Mesenchymal stem cell (in vitro differentiated cells and primary cell): ENCODE results near the gene APP.

Source experiments
- DNase-seq: peaks from one replicate; pipeline ENCODE4 v3.0.0-alpha.2; 2013
- H2AFZ ChIP-seq: one replicate; pipeline ENCODE4 v1.6.1; 2013; ENCODE audit warnings: low read depth, mild to moderate bottlenecking, control low read depth, inconsistent platforms, low read length, moderate library complexity
- H2AK5ac ChIP-seq: 2 replicates; pipeline ENCODE4 v1.6.1; 2013; ENCODE audit warnings: low read length, moderate library complexity, mild to moderate bottlenecking, inconsistent platforms; ENCODE audit not compliant: severe bottlenecking
- H2BK120ac ChIP-seq: one replicate; pipeline ENCODE4 v1.6.1; 2013; ENCODE audit warnings: low read depth, mild to moderate bottlenecking, inconsistent platforms, low read length, moderate library complexity
- H2BK12ac ChIP-seq, 2 experiments: one replicate each; pipeline ENCODE4 v1.6.1; 2013; ENCODE audit warnings: inconsistent platforms in 2 of 2, low read length in 2 of 2, mild to moderate bottlenecking in 2 of 2, moderate library complexity in 2 of 2, control low read depth in 1 of 2
- H2BK15ac ChIP-seq: one replicate; pipeline ENCODE4 v1.6.1; 2013; ENCODE audit warnings: mild to moderate bottlenecking, low read depth, inconsistent platforms; ENCODE audit not compliant: poor library complexity, severe bottlenecking
- H2BK5ac ChIP-seq: 2 replicates; pipeline ENCODE4 v1.6.1; 2013; ENCODE audit warnings: low read depth, mild to moderate bottlenecking, low read length, control low read depth, inconsistent platforms; ENCODE audit not compliant: poor library complexity, severe bottlenecking
- H3K14ac ChIP-seq, 2 experiments: one replicate each; pipeline ENCODE4 v1.6.1; 2013; ENCODE audit warnings: inconsistent platforms in 2 of 2, low read length in 2 of 2, control low read depth in 1 of 2, mild to moderate bottlenecking in 1 of 2, moderate library complexity in 1 of 2
- H3K18ac ChIP-seq, 2 experiments: one replicate each; pipeline ENCODE4 v1.6.1; 2013; ENCODE audit warnings: inconsistent platforms in 2 of 2, low read length in 2 of 2, control low read depth in 1 of 2, low read depth in 1 of 2, mild to moderate bottlenecking in 1 of 2
- H3K23ac ChIP-seq, 2 experiments: one replicate each; pipeline ENCODE4 v1.6.1; 2013; ENCODE audit warnings: inconsistent platforms in 2 of 2, low read length in 2 of 2, mild to moderate bottlenecking in 2 of 2, moderate library complexity in 2 of 2, control low read depth in 1 of 2
- H3K27ac ChIP-seq: 2 replicates; pipeline ENCODE4 v1.5.1; 2013; ENCODE audit warnings: mild to moderate bottlenecking, moderate library complexity, low read length, control low read depth, inconsistent platforms; ENCODE audit not compliant: poor library complexity, severe bottlenecking
- H3K27me3 ChIP-seq, 2 experiments: 2 replicates each; pipeline versions ENCODE4 v1.6.1 to v1.7.0; 2013; ENCODE audit warnings: low read length in 2 of 2, mild to moderate bottlenecking in 2 of 2, moderate library complexity in 2 of 2, control low read depth in 1 of 2, inconsistent platforms in 1 of 2; ENCODE audit not compliant: control insufficient read depth in 1 of 2, insufficient read depth in 1 of 2
- H3K36me3 ChIP-seq, 2 experiments: 2 replicates each; pipeline versions ENCODE4 v1.6.1 to v1.7.0; 2013; ENCODE audit warnings: low read length in 2 of 2, control low read depth in 1 of 2, inconsistent platforms in 1 of 2, low read depth in 1 of 2, mild to moderate bottlenecking in 1 of 2; ENCODE audit not compliant: insufficient read depth in 2 of 2, control insufficient read depth in 1 of 2
- H3K4ac ChIP-seq, 2 experiments: one replicate each; pipeline ENCODE4 v1.6.1; 2013; ENCODE audit warnings: inconsistent platforms in 2 of 2, low read length in 2 of 2, mild to moderate bottlenecking in 2 of 2, moderate library complexity in 2 of 2, control low read depth in 1 of 2, low read depth in 1 of 2
- H3K4me1 ChIP-seq: 2 replicates; pipeline ENCODE4 v1.6.1; 2013; ENCODE audit warnings: low read depth, low read length, control low read depth; ENCODE audit not compliant: control insufficient read depth, insufficient read depth
- H3K4me2 ChIP-seq: 2 replicates; pipeline ENCODE4 v1.6.1; 2013; ENCODE audit warnings: low read length, mild to moderate bottlenecking, inconsistent platforms; ENCODE audit not compliant: poor library complexity, severe bottlenecking
- H3K4me3 ChIP-seq, 2 experiments: 2 replicates each; pipeline versions ENCODE4 v1.5.1 to v1.7.0; 2013; ENCODE audit warnings: low read length in 2 of 2, mild to moderate bottlenecking in 2 of 2, control low read depth in 1 of 2, low read depth in 1 of 2; ENCODE audit not compliant: insufficient read depth in 1 of 2
- H3K79me1 ChIP-seq: replicated peaks from 2 replicates; pipeline ENCODE4 v1.6.1; 2013; ENCODE audit warnings: mild to moderate bottlenecking, control low read depth, low read length, inconsistent platforms; ENCODE audit not compliant: poor library complexity, severe bottlenecking
- H3K9ac ChIP-seq: 2 replicates; pipeline ENCODE4 v1.7.0; 2013; ENCODE audit warnings: mild to moderate bottlenecking, low read length, moderate library complexity
- H3K9me3 ChIP-seq: 2 replicates; pipeline ENCODE4 v1.7.0; 2013; ENCODE audit warnings: mild to moderate bottlenecking, low read length; ENCODE audit not compliant: control insufficient read depth
- H4K8ac ChIP-seq: one replicate; pipeline ENCODE4 v1.6.1; 2013; ENCODE audit warnings: inconsistent platforms, mild to moderate bottlenecking, low read length, moderate library complexity
- H4K91ac ChIP-seq: one replicate; pipeline ENCODE4 v1.6.1; 2013; ENCODE audit warnings: mild to moderate bottlenecking, low read length, inconsistent platforms
- WGBS: methylation state at CpG from one replicate; pipeline ENCODE4 v1.1.7; 2013; ENCODE audit warnings: mixed read lengths; 5-methylcytosine and 5-hydroxymethylcytosine counted together

APP gene

GRCh38 chr21:26072666-26073615, 97.6 kb downstream of the APP start:
- Histone ChIP-seq H3K79me1 (peaks cover 8% of the 10 kb centered on the region), H3K36me3 (peaks cover 0 to 12% of the 10 kb centered on the region in 2 experiments), H3K4me3 (no peak overlapping the region), H2BK5ac (no peak overlapping the region), H4K8ac (no peak overlapping the region), H3K4ac (peak overlapping the region in 1 of 2 experiments; percentile 19), H4K91ac (no peak overlapping the region), H3K14ac (no peak overlapping the region), H2BK12ac (no peak overlapping the region), H3K4me1 (peaks cover 5% of the 10 kb centered on the region), H2AK5ac (peak overlapping the region; percentile 37), H3K27me3 (no peaks in the 10 kb centered on the region), H2AFZ (no peak overlapping the region), H2BK120ac (no peak overlapping the region), H3K27ac (peak overlapping the region; percentile 70), H3K4me2 (no peak overlapping the region), H3K23ac (no peak overlapping the region), H3K9me3 (no peaks in the 10 kb centered on the region), H3K18ac (peak overlapping the region in 1 of 2 experiments; percentile 31), H3K9ac (no peak overlapping the region), H2BK15ac (no peak overlapping the region)
- DNase-seq = peak; percentile 85
- 76% methylated on average over 8 of the region's 9 CpGs for WGBS

GRCh38 chr21:26070822-26071425, 99.6 kb downstream of the APP start:
- Histone ChIP-seq H3K9ac (peak overlapping the region; percentile 82), H4K91ac (no peak overlapping the region), H3K27ac (peak overlapping the region; percentile 76), H3K4me3 (peak overlapping the region in 1 of 2 experiments; percentile 70), H3K14ac (no peak overlapping the region), H2AFZ (no peak overlapping the region), H3K27me3 (no peaks in the 10 kb centered on the region), H3K36me3 (peaks cover 0 to 5% of the 10 kb centered on the region in 2 experiments), H3K4me1 (peaks cover 5% of the 10 kb centered on the region), H3K9me3 (no peaks in the 10 kb centered on the region), H3K79me1 (peaks cover 7% of the 10 kb centered on the region), H3K23ac (no peak overlapping the region), H2AK5ac (no peak overlapping the region), H3K18ac (no peak overlapping the region), H3K4ac (no peak overlapping the region), H2BK15ac (no peak overlapping the region), H4K8ac (no peak overlapping the region), H2BK120ac (no peak overlapping the region), H2BK5ac (peak overlapping the region; percentile 12), H3K4me2 (peak overlapping the region; percentile 49), H2BK12ac (no peak overlapping the region)
- DNase-seq = peak; percentile 85
- 10% methylated on average over 8 of the region's 8 CpGs for WGBS

- Histone ChIP-seq H3K4me2 (no peak overlapping the region), H3K14ac (no peak overlapping the region), H2AFZ (no peak overlapping the region), H3K79me1 (peaks cover 8% of the 10 kb centered on the region), H3K27ac (no peak overlapping the region), H3K36me3 (peaks cover 0 to 5% of the 10 kb centered on the region in 2 experiments), H3K9me3 (no peaks in the 10 kb centered on the region), H3K4me3 (no peak overlapping the region), H3K27me3 (no peaks in the 10 kb centered on the region), H3K18ac (no peak overlapping the region), H2BK12ac (no peak overlapping the region), H3K23ac (no peak overlapping the region), H3K9ac (peak overlapping the region; percentile 82), H4K91ac (no peak overlapping the region), H4K8ac (no peak overlapping the region), H2BK5ac (no peak overlapping the region), H2BK15ac (no peak overlapping the region), H2AK5ac (no peak overlapping the region), H3K4me1 (peaks cover 5% of the 10 kb centered on the region), H3K4ac (no peak overlapping the region), H2BK120ac (no peak overlapping the region)
- WGBS = 57% methylated on average over 1 of the region's 2 CpGs
- no peak for DNase-seq
Observed at GRCh38 chr21:26070121-26070520, 100.4 kb downstream of the APP start.

- no peak overlapping the region for H3K4me2 ChIP-seq
- H3K9ac ChIP-seq = no peak overlapping the region
- no peak overlapping the region for H2AK5ac ChIP-seq
- no peak overlapping the region for H3K23ac ChIP-seq
- no peak overlapping the region for H4K91ac ChIP-seq
- H3K79me1 ChIP-seq = peaks cover 16% of the 10 kb centered on the region
- H3K36me3 ChIP-seq = peaks cover 0 to 5% of the 10 kb centered on the region in 2 experiments
- H4K8ac ChIP-seq = no peak overlapping the region
- no peak overlapping the region for H3K14ac ChIP-seq
- H3K4ac ChIP-seq = no peak overlapping the region
- H3K18ac ChIP-seq = no peak overlapping the region
- no peaks in the 10 kb centered on the region for H3K9me3 ChIP-seq
- H3K27me3 ChIP-seq = no peaks in the 10 kb centered on the region
- 88% methylated on average over 4 of the region's 4 CpGs for WGBS
- DNase-seq = no peak
- no peak overlapping the region for H2BK12ac ChIP-seq
- no peak overlapping the region for H3K4me3 ChIP-seq
- no peak overlapping the region for H3K27ac ChIP-seq
- H2BK15ac ChIP-seq = no peak overlapping the region
- peaks cover 5% of the 10 kb centered on the region for H3K4me1 ChIP-seq
- H2BK120ac ChIP-seq = no peak overlapping the region
- no peak overlapping the region for H2AFZ ChIP-seq
- H2BK5ac ChIP-seq = no peak overlapping the region
Observed at GRCh38 chr21:26068776-26069175, 101.8 kb downstream of the APP start.
